Keratinocyte (primary cell): ENCODE measurements around the gene KCNMA1. TPM values are rescaled to one million over a fixed set of nuclear protein-coding genes. Genes with fewer than 3 reads are reported as not detected.

Experiments
- DNase-seq: peaks from one replicate; pipeline ENCODE4 v3.0.0-alpha.2; 2011; ENCODE audit warnings: low read depth, missing footprints, low spot score
- FAIRE-seq: peaks from 2 replicates; lab custom pipeline; 2011; peaks lifted over from hg19 to GRCh38; lab: Jason Lieb, UNC
- H2AFZ ChIP-seq: 2 replicates; pipeline ENCODE4 v1.6.0; 2012; ENCODE audit warnings: low read length, control low read depth, inconsistent platforms; ENCODE audit not compliant: control insufficient read depth
- H3K27ac ChIP-seq: 2 replicates; pipeline ENCODE4 v1.5.1; 2011; ENCODE audit warnings: low read length; ENCODE audit not compliant: control insufficient read depth, insufficient read depth
- H3K27me3 ChIP-seq: 3 replicates; pipeline ENCODE4 v1.6.0; 2011; ENCODE audit warnings: low read length; ENCODE audit not compliant: control insufficient read depth, insufficient read depth; ENCODE audit errors: extremely low read depth
- H3K36me3 ChIP-seq, 2 experiments: 2 replicates in 1 of 2; 3 replicates in 1 of 2; pipeline ENCODE4 v1.5.1; 2011; ENCODE audit warnings: low read length in 2 of 2, mild to moderate bottlenecking in 1 of 2; ENCODE audit not compliant: control insufficient read depth in 2 of 2, insufficient read depth in 2 of 2; ENCODE audit errors: extremely low read depth in 1 of 2
- H3K4me1 ChIP-seq: 3 replicates; pipeline ENCODE4 v1.5.1; 2011; ENCODE audit warnings: low read length; ENCODE audit not compliant: control insufficient read depth, insufficient read depth; ENCODE audit errors: extremely low read depth
- H3K4me2 ChIP-seq: 3 replicates; pipeline ENCODE4 v1.6.0; 2011; ENCODE audit warnings: low read depth, low read length; ENCODE audit not compliant: control insufficient read depth, insufficient read depth; ENCODE audit errors: extremely low read depth
- H3K4me3 ChIP-seq, 3 experiments: fragments of 200-600 bp in 1 of 3; sonication (generic) in 1 of 3; 2 replicates in 2 of 3; 3 replicates in 1 of 3; pipeline ENCODE4 v1.5.1; 2011 to 2016; ENCODE audit warnings: low read length in 3 of 3, mild to moderate bottlenecking in 3 of 3, control low read depth in 2 of 3, inconsistent platforms in 1 of 3, low read depth in 1 of 3, mixed read lengths in 1 of 3, mixed run types in 1 of 3, moderate library complexity in 1 of 3; ENCODE audit not compliant: control insufficient read depth in 2 of 3, insufficient read depth in 2 of 3; ENCODE audit errors: extremely low read depth in 1 of 3
- H3K79me2 ChIP-seq: 2 replicates; pipeline ENCODE4 v1.6.0; 2012; ENCODE audit warnings: low read length; ENCODE audit not compliant: control insufficient read depth, insufficient read depth
- H3K9ac ChIP-seq: 3 replicates; pipeline ENCODE4 v1.6.0; 2011; ENCODE audit warnings: low read length; ENCODE audit not compliant: control insufficient read depth, insufficient read depth; ENCODE audit errors: extremely low read depth
- H3K9me1 ChIP-seq: 3 replicates; pipeline ENCODE4 v1.6.0; 2011; ENCODE audit warnings: low read length; ENCODE audit not compliant: control insufficient read depth, insufficient read depth; ENCODE audit errors: extremely low read depth
- H3K9me3 ChIP-seq: 2 replicates; pipeline ENCODE4 v1.5.1; 2012; ENCODE audit warnings: low read depth, low read length; ENCODE audit not compliant: control insufficient read depth
- H4K20me1 ChIP-seq: 3 replicates; pipeline ENCODE4 v1.6.0; 2011; ENCODE audit warnings: low read length; ENCODE audit not compliant: control insufficient read depth, insufficient read depth; ENCODE audit errors: extremely low read depth
- CTCF ChIP-seq, 3 experiments: IDR thresholded peaks in 1 of 3; conservative IDR thresholded peaks in 1 of 3; optimal IDR thresholded peaks in 1 of 3; 2 replicates in 2 of 3; 3 replicates in 1 of 3; pipeline versions ENCODE3 to v1.5.1; 2011; ENCODE audit warnings: low read length in 3 of 3, mild to moderate bottlenecking in 3 of 3, moderate library complexity in 2 of 3, control low read depth in 1 of 3, inconsistent platforms in 1 of 3; ENCODE audit not compliant: insufficient read depth in 2 of 3; ENCODE audit errors: extremely low read depth in 1 of 3
- EZH2 ChIP-seq: IDR thresholded peaks from one replicate; pipeline ENCODE4 v1.6.1; 2012; ENCODE audit warnings: inconsistent platforms, mild to moderate bottlenecking, low read length, moderate library complexity
- dilution Hi-C: fragments of 300-500 bp; cut with MboI; formaldehyde crosslinking; loops from one replicate; pipeline ENCODE4 v1.7.0; 2020; ENCODE audit warnings: low sequenced_read_pairs; ENCODE audit not compliant: extremely low pct_ligation_motif_present
- polyA plus RNA-seq, 5 experiments: library from polyadenylated mRNA; depleted of rRNA in 3 of 5; stranded (reverse) in 3 of 5; stranded (forward) in 1 of 5; unstranded in 1 of 5; fragments of >200 nt; gene quantifications; 1 replicate in 1 of 5; 2 replicates in 3 of 5; 3 replicates in 1 of 5; pipeline versions ENCODE4 v1.2.1 to v1.2.3, GENCODE V29; 2011 to 2012; ENCODE audit warnings: missing spikeins in 2 of 5, low read depth in 1 of 5, low replicate concordance in 1 of 5

KCNMA1 gene
- polyA plus RNA-seq, 1 donor (not counting 4 experiments of a cell fraction or from before 2014, with no cell fraction given), result 6.3 TPM

- Histone ChIP-seq H2AFZ (no peak overlapping the region), H3K4me3 (no peak overlapping the region), H3K27ac (no peak overlapping the region), H3K27me3 (no peaks in the 10 kb centered on the region), H3K4me2 (no peak overlapping the region), H3K79me2 (no peaks in the 10 kb centered on the region), H3K9me3 (no peaks in the 10 kb centered on the region), H3K36me3 (no peaks in the 10 kb centered on the region), H3K9me1 (no peaks in the 10 kb centered on the region), H4K20me1 (no peaks in the 10 kb centered on the region), H3K9ac (no peak overlapping the region), H3K4me1 (peaks cover 12% of the 10 kb centered on the region)
- dilution Hi-C loops, result no loop called here
- no peak for DNase-seq
- FAIRE-seq, result peak; percentile 20
- no peak for TF ChIP-seq CTCF (optimal IDR thresholded peaks at IDR 0.05 in 1 of 3, IDR thresholded peaks at IDR 0.05 in 1 of 3, conservative IDR thresholded peaks at IDR 0.05 in 1 of 3; ENCODE audit: extremely low read depth in 1 of 3, insufficient read depth in 2 of 3, low read length in 3 of 3)
- TF ChIP-seq EZH2, result no peak
Measured at GRCh38 chr10:77398986-77399755, 238.4 kb downstream of the KCNMA1 start.

GRCh38 chr10:77398558-77398957 is 239.1 kb downstream of the KCNMA1 start:
- Histone ChIP-seq H2AFZ (no peak overlapping the region), H4K20me1 (no peaks in the 10 kb centered on the region), H3K27ac (no peak overlapping the region), H3K9me3 (no peaks in the 10 kb centered on the region), H3K9me1 (no peaks in the 10 kb centered on the region), H3K4me2 (no peak overlapping the region), H3K36me3 (no peaks in the 10 kb centered on the region), H3K4me3 (no peak overlapping the region), H3K27me3 (no peaks in the 10 kb centered on the region), H3K79me2 (no peaks in the 10 kb centered on the region), H3K9ac (no peak overlapping the region), H3K4me1 (peaks cover 19% of the 10 kb centered on the region)
- FAIRE-seq (no peak), DNase-seq (no peak)
- no peak for TF ChIP-seq EZH2
- TF ChIP-seq CTCF (optimal IDR thresholded peaks at IDR 0.05 in 1 of 3, IDR thresholded peaks at IDR 0.05 in 1 of 3, conservative IDR thresholded peaks at IDR 0.05 in 1 of 3; ENCODE audit: extremely low read depth in 1 of 3, insufficient read depth in 2 of 3, low read length in 3 of 3), result no peak
- dilution Hi-C loops, result no loop called here
